Natural killer cell treated with Interleukin-12 subunit alpha and Interleukin-12 subunit beta and Interleukin-15 and Interleukin-18, amount 100 ng/mL, for 72 hours (primary cell): Measurements from ENCODE around the gene SIAH1. TPM values are rescaled to one million over a fixed set of nuclear protein-coding genes. Genes with fewer than 3 reads are reported as not detected.

Source experiments
- ATAC-seq, 2 donors: fragments of 150-1000 bp; cut with Tn5 transposase in 1 of 2; sonication (Bioruptor Pico), chemical (Tn5 transposase) in 1 of 2; 2 replicates each; pipeline ENCODE4 v1.10.0; 2021
- DNase-seq: peaks from one replicate; pipeline ENCODE4 v3.0.0; 2022; ENCODE audit warnings: low spot score
- H3K27ac Mint-ChIP-seq, 2 donors: 1 replicate in 1 of 2; 2 replicates in 1 of 2; pipeline ENCODE4 v1.8.0; 2022; ENCODE audit warnings: mixed read lengths in 2 of 2, mild to moderate bottlenecking in 1 of 2, moderate library complexity in 1 of 2
- H3K27me3 Mint-ChIP-seq, 2 donors: 1 replicate in 1 of 2; 2 replicates in 1 of 2; pipeline ENCODE4 v1.8.0; 2022; ENCODE audit warnings: mixed read lengths in 2 of 2
- H3K36me3 Mint-ChIP-seq: one replicate; pipeline ENCODE4 v1.8.0; 2022; ENCODE audit warnings: mixed read lengths
- H3K4me1 Mint-ChIP-seq, 2 donors: 1 replicate in 1 of 2; 2 replicates in 1 of 2; pipeline ENCODE4 v1.8.0; 2022; ENCODE audit warnings: low read depth in 2 of 2, mixed read lengths in 2 of 2, mild to moderate bottlenecking in 1 of 2
- H3K4me3 Mint-ChIP-seq: one replicate; pipeline ENCODE4 v1.8.0; 2022; ENCODE audit warnings: mixed read lengths
- H3K9me3 Mint-ChIP-seq: 2 replicates; pipeline ENCODE4 v1.8.0; 2022; ENCODE audit warnings: mixed read lengths
- total RNA-seq, 2 donors: library from RNA; stranded (reverse); gene quantifications; one replicate each; pipeline ENCODE4 v1.2.3, GENCODE V29; 2022

The SIAH1 gene
- total RNA-seq, 2 donors from 2014 or later, result 21.0 to 25.7 TPM

DNA sequence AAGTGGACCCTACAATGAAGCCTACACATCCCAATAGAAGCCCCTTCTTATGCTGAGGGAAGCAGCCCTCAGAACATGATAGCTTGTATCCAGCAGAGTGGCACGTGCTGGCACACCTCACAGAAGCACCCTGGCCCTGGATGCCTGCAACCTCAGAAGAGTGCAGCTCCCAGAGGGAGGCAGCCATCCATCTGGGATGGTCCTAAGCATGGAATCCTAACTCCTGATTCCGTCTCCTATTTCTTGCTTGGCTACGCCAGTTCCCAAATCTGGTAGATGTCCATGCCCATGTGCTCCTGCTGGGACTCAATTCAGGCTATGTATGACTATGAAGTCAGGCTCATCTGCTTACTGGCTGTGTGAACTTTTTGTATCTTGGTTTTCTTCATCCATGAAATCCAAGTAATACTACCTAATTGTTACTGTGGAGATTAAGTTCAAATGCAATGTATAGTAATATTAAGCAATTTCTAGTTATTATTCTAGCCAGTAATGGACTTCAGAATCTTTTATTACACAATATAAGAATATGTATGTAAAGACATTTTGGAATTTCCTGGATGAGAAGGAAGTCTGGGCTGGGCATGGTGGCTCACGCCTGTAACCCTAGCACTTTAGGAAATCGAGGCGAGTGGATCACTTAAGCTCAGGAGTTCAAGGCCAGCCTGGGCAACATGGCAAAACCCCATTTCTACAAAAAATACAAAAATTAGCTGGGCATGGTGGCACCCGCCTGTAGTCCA is 32.4 kb downstream of the SIAH1 start:
- Mint-ChIP-seq H3K9me3 (no peaks in the 10 kb centered on the region), H3K4me3 (no peak overlapping the region), H3K27me3 (no peaks in the 10 kb centered on the region), H3K36me3 (no peaks in the 10 kb centered on the region), H3K27ac (peak overlapping the region in 1 of 2 donors; percentile 56), H3K4me1 (peaks cover 15 to 22% of the 10 kb centered on the region in 2 donors)
- no peak for ATAC-seq
- no peak for DNase-seq

DNA sequence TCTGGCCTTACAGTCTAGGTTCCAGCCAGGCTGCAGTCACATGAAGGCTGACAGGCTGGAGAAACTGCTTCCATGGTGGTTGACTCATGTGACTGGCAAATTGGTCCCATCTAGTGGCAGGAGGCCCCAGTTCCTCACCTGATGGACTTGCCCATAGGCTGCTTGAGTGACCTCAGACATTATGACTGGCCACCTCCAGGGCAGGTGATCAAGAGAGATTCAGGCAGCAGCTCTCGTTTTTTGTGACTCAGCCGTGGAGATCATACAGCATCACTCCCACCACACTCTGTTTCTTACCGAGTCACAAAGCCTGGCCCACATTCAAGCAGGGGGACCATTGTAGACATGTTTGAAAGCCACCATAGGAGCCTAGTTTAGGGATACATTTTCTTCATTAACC is 34.5 kb downstream of the SIAH1 start:
- DNase-seq, result no peak
- no peak for ATAC-seq
- no peaks in the 10 kb centered on the region for H3K9me3 Mint-ChIP-seq
- H3K36me3 Mint-ChIP-seq, result no peaks in the 10 kb centered on the region
- H3K4me1 Mint-ChIP-seq, result peaks cover 15 to 22% of the 10 kb centered on the region in 2 donors
- H3K4me3 Mint-ChIP-seq, result no peak overlapping the region
- H3K27ac Mint-ChIP-seq, result no peak overlapping the region
- no peaks in the 10 kb centered on the region for H3K27me3 Mint-ChIP-seq

DNA sequence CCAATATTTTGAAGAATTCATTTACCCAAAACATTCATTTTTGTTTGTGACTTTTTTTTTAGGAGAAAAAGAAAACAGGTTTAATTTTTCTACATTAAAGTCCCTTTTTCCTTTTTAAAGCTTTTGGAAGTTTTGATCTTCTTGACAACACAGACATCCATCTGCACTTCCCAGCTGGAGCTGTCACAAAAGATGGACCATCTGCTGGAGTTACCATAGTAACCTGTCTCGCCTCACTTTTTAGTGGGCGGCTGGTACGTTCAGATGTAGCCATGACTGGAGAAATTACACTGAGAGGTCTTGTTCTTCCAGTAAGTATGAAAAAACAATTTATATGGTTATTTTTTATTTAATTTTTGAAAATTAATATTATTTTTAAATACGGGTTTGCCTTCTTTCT is 37.2 kb downstream of the SIAH1 start:
- no peaks in the 10 kb centered on the region for H3K27me3 Mint-ChIP-seq
- ATAC-seq (no peak), DNase-seq (no peak)
- peaks cover 2 to 3% of the 10 kb centered on the region in 2 donors for H3K4me1 Mint-ChIP-seq
- H3K36me3 Mint-ChIP-seq, result no peaks in the 10 kb centered on the region
- H3K9me3 Mint-ChIP-seq, result no peaks in the 10 kb centered on the region
- H3K4me3 Mint-ChIP-seq, result no peak overlapping the region
- H3K27ac Mint-ChIP-seq, result no peak overlapping the region

DNA sequence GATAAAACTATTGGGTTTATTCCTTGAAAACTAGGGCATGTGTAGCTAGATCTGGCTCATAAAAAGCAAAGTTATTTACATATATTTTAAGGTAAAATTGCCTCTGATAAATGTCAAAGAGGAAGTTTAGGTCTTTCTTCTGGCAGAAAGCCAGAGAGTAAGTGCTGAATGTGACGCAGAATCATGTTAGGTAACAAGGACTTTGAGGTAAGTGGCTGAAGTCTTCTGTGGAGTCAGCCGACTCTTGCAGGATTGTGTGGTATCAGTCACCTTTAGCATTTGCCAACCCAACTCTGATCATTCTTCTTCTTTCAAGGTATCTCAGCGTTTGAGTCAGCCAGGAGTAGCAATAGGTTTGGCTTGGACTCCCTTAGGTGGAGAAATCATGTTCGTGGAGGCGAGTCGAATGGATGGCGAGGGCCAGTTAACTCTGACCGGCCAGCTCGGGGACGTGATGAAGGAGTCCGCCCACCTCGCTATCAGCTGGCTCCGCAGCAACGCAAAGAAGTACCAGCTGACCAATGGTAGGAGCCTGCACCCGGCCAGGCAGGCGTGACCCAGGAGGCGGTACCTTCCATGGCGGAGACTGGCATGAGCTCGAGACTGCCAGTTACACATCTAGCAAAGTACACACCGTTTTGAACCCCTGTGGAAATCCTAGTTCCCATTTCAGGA is 37.9 kb downstream of the SIAH1 start:
- ATAC-seq, result no peak
- no peak overlapping the region for H3K27ac Mint-ChIP-seq
- H3K27me3 Mint-ChIP-seq, result no peaks in the 10 kb centered on the region
- H3K4me1 Mint-ChIP-seq, result no peaks in the 10 kb centered on the region
- no peak for DNase-seq
- H3K4me3 Mint-ChIP-seq, result no peak overlapping the region
- no peaks in the 10 kb centered on the region for H3K9me3 Mint-ChIP-seq
- H3K36me3 Mint-ChIP-seq, result no peaks in the 10 kb centered on the region

DNA sequence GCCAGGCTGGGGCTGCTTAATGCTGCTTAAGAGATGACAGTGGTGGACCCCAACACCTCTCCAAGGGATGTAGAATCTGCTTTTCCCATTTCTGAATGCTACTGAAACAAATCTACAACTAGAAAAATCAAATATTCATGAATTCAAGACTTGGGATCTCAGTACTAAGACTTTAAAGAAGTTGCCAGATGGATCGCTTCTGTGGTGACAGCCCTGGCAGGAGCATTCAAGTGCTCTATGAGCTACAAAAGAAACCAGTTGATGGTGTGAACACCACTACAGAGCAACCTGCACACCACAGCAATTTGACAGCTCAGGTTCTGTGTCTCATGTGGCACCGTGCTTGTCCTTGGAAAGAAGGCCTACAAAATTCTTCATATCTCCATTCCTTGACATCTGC is 42.6 kb downstream of the SIAH1 start:
- Mint-ChIP-seq H3K9me3 (no peaks in the 10 kb centered on the region), H3K36me3 (no peaks in the 10 kb centered on the region), H3K27me3 (no peaks in the 10 kb centered on the region), H3K4me3 (no peak overlapping the region), H3K4me1 (peaks cover 0 to 6% of the 10 kb centered on the region in 2 donors), H3K27ac (no peak overlapping the region)
- no peak for DNase-seq
- ATAC-seq, result no peak

DNA sequence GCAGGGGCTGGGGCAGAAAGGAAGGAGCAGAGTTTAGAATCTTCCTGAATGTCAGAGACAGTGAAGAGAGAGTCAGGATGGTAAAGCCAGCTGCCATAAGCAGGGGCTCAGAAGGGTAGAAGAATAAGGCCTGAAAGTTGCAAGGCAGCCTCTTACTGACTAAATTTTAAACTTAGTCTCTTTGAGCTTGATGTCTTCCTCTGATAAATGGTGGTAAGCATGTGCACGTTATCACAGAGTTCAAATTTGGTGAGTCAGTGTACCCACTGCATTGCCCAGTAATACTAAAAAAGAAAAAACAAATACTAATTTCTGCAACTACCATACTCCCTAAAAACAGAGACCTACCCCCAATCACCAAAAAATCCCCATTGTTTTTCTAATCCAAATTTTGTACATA is 45.2 kb downstream of the SIAH1 start:
- Mint-ChIP-seq H3K4me3 (no peak overlapping the region), H3K4me1 (peaks cover 0 to 10% of the 10 kb centered on the region in 2 donors), H3K27me3 (no peaks in the 10 kb centered on the region), H3K9me3 (no peaks in the 10 kb centered on the region), H3K36me3 (no peaks in the 10 kb centered on the region), H3K27ac (peak overlapping the region in 1 of 2 donors; percentile 0)
- ATAC-seq (no peak), DNase-seq (no peak)

DNA sequence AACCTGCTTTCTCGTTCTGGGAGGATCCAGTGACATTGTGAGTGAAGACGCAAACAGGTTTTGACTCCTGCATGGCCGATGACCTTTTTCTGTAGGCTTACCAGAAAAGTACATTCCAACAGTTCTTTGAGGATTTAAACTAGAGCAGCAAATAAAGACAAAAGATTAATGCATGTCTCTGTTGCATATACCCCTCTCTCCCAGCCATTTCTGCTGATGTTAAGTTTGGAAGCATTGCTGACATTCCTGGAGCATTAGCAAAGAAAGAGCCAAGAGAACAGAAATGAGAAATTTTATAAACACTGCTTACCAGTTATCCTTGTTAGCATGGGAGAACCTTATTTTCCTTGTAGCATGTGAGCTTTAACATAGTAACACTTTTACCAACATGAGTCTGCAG is 49.3 kb downstream of the SIAH1 start:
- no peak for DNase-seq
- Mint-ChIP-seq H3K9me3 (no peaks in the 10 kb centered on the region), H3K4me3 (no peak overlapping the region), H3K27me3 (no peaks in the 10 kb centered on the region), H3K4me1 (peaks cover 0 to 15% of the 10 kb centered on the region in 2 donors), H3K27ac (no peak overlapping the region), H3K36me3 (no peaks in the 10 kb centered on the region)
- no peak for ATAC-seq

DNA sequence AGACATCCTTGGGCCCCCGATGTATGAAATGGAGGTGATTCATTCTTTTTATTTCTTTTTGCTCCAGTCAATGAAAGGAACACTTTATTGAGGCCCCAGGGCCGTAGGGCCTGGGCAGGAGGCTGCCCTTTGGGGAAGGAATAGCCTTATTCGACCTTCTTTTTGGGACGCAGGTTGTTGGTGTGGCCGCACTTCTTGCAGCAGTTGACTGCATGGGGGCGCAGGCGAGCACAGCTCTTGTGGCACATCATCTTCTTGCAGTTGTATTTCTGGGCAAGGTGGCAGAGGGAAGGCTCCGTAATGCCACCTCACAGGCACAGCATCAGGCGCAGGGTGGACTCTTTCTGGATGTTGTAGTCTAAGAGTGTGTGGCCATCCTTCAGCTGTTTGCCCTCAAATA is 50.9 kb downstream of the SIAH1 start:
- DNase-seq, result no peak
- Mint-ChIP-seq H3K4me1 (peaks cover 0 to 17% of the 10 kb centered on the region in 2 donors), H3K36me3 (no peaks in the 10 kb centered on the region), H3K9me3 (no peaks in the 10 kb centered on the region), H3K27me3 (no peaks in the 10 kb centered on the region), H3K4me3 (no peak overlapping the region), H3K27ac (no peak overlapping the region)
- ATAC-seq, result no peak

DNA sequence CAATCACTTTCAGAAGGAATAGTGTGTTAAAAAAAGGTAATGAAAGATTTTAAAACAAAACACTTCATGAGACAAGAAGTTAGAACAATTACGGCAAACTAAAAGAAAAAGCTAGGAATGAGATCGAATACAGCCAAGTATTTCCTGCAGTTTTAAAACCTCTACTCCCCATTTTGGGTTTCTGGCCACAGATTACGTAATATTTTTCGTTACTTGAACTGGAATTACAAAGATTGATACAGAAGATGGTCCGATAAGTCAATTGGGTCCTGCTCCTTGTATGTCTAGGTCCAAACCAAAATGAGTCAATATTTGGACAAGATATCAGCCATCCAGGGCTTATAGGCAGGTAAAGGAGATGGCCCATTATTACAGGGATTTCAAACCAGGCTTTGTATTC is 52.2 kb downstream of the SIAH1 start:
- peak overlapping the region in 1 of 2 donors; percentile 21 for H3K27ac Mint-ChIP-seq
- H3K4me3 Mint-ChIP-seq, result no peak overlapping the region
- H3K27me3 Mint-ChIP-seq, result no peaks in the 10 kb centered on the region
- H3K4me1 Mint-ChIP-seq, result peaks cover 0 to 12% of the 10 kb centered on the region in 2 donors
- H3K36me3 Mint-ChIP-seq, result no peaks in the 10 kb centered on the region
- ATAC-seq (no peak), DNase-seq (no peak)
- H3K9me3 Mint-ChIP-seq, result no peaks in the 10 kb centered on the region

DNA sequence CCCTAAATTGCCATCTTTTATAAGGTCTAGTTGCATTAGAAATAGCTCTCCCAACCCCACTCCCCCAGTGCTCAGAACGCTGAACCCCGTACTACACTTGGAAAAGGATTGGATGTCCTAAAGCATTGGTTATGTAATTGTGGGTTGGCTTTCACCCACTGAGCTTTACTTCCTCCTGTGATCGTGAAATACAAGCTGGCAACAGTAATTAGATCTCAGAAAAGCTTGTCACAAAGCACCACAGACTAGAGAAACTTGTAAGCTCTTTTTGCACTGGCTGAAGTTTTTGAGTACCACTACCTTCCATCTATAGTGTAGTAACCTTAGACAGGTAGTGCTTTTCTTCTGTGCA is 54.4 kb downstream of the SIAH1 start:
- no peaks in the 10 kb centered on the region for H3K36me3 Mint-ChIP-seq
- no peaks in the 10 kb centered on the region for H3K27me3 Mint-ChIP-seq
- H3K4me1 Mint-ChIP-seq, result peaks cover 0 to 8% of the 10 kb centered on the region in 2 donors
- DNase-seq, result no peak
- ATAC-seq, result no peak
- no peaks in the 10 kb centered on the region for H3K9me3 Mint-ChIP-seq
- no peak overlapping the region for H3K4me3 Mint-ChIP-seq
- no peak overlapping the region for H3K27ac Mint-ChIP-seq

DNA sequence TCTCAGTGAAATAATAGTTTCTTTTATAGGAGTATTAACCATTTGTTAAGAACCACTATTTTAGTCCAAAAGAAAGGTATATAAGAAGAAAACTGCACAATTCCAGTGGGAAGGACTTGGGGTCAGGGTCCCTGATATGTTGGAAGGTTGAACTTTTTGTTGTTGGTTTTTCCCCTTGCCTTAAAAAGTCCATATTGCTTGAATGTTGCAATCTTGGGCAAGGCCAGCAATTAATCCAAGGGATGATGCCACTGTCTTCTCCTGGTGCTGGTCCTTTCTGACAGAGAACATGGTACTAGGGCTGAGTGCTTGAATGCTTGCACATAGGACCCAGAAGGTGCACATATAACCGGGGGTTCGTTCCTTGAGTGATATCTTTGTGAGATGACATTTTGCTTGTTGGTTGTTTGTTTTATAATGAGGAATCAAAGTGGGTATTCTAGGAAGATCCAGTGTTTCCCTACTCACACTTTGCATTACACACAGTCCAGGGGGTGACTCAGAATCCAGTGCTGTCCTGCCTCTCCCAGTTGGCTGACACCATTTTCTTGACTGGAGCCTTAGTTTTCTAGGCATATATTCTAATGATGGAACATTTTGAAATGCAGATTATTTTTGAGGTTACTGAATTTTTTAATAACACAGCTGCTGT is 54.9 kb downstream of the SIAH1 start:
- no peaks in the 10 kb centered on the region for H3K36me3 Mint-ChIP-seq
- no peak overlapping the region for H3K4me3 Mint-ChIP-seq
- ATAC-seq (no peak), DNase-seq (no peak)
- peaks cover 0 to 8% of the 10 kb centered on the region in 2 donors for H3K4me1 Mint-ChIP-seq
- no peak overlapping the region for H3K27ac Mint-ChIP-seq
- no peaks in the 10 kb centered on the region for H3K9me3 Mint-ChIP-seq
- H3K27me3 Mint-ChIP-seq, result no peaks in the 10 kb centered on the region

DNA sequence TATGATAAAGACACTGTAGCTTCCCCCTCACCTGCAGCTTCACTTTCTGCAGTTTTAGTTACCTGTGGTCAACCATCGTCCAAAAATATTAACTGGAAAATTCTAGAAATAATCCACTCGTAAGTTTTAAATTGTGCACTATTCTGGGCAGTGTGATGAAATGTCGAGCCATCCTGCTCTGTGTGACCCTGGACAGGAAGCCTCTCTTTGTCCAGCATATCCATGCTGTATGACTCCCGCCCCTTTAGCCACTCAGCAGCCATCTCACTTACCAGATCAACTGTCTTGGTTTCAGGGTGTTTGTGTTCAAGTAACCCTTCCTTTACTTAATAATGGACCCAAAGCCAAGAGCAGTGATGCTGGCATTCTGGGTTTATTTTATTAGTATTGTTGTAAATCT is 56.1 kb downstream of the SIAH1 start:
- ATAC-seq, result no peak
- H3K27ac Mint-ChIP-seq, result no peak overlapping the region
- no peaks in the 10 kb centered on the region for H3K9me3 Mint-ChIP-seq

DNA sequence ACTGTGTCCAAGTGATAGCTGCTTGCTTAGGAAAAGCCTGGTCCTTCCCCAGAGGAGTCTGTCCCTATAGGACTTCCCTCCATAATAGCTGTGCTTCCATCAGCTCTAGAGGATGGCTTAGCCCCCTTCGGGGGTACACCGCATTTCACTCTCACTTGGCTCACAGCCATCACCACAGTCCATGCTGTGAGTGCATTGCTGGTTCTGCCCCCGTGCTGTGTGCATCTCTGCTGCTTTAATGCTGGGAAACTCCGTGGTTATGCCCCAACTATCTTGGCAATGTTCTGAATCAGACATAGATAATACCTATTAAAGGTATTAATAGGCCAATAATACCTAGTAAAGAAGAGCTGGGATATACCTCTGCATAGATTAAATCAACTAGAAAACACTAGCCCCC is 58.3 kb downstream of the SIAH1 start:
- peaks cover 0 to 9% of the 10 kb centered on the region in 2 donors for H3K4me1 Mint-ChIP-seq
- ATAC-seq, result no peak
- no peaks in the 10 kb centered on the region for H3K9me3 Mint-ChIP-seq
- no peak overlapping the region for H3K4me3 Mint-ChIP-seq
- no peak for DNase-seq
- no peak overlapping the region for H3K27ac Mint-ChIP-seq
- no peaks in the 10 kb centered on the region for H3K36me3 Mint-ChIP-seq
- H3K27me3 Mint-ChIP-seq, result no peaks in the 10 kb centered on the region

More for the DNA sequence above, 56.1 kb downstream of the SIAH1 start:
- Mint-ChIP-seq H3K36me3 (no peaks in the 10 kb centered on the region), H3K4me1 (peaks cover 0 to 9% of the 10 kb centered on the region in 2 donors), H3K4me3 (no peak overlapping the region), H3K27me3 (no peaks in the 10 kb centered on the region)
- no peak for DNase-seq
